A549 (cell line): ENCODE data around the gene PCDH9. TPM values are rescaled to one million over a fixed set of nuclear protein-coding genes. Genes with fewer than 3 reads are reported as not detected.

Source experiments
- ATAC-seq, 2 experiments: fragments of 200-7000 bp in 1 of 2; fragments of >200 bp in 1 of 2; cut with Nextera tagmentation in 1 of 2; cut with Tn5 transposase in 1 of 2; 3 replicates each; pipeline versions ENCODE4 v1.8.0 to v1.9.1; 2018 to 2020; ENCODE audit warnings: mild to moderate bottlenecking in 1 of 2, moderate library complexity in 1 of 2
- CTCF ChIA-PET: fragments of 300-600 bp; sonication (Branson Sonifier 250); formaldehyde crosslinking; extraction: SDS; loops from one replicate; lab custom pipeline; 2021; ENCODE audit warnings: antibody characterized with exemption, inconsistent platforms; lab: Yijun Ruan, JAX
- POLR2A ChIA-PET: fragments of 350-600 bp; formaldehyde crosslinking; extraction: SDS; loops from one replicate; lab custom pipeline; 2021; ENCODE audit warnings: antibody characterized with exemption, inconsistent platforms; lab: Yijun Ruan, JAX
- DNase-seq, 2 experiments: peaks; one replicate each; pipeline versions ENCODE4 v3.0.0 to v3.0.0-alpha.2; 2011 to 2016; ENCODE audit warnings: low read depth in 1 of 2, low spot score in 1 of 2
- FAIRE-seq: peaks from 2 replicates; lab custom pipeline; 2011; peaks lifted over from hg19 to GRCh38; lab: Jason Lieb, UNC
- H3K27ac ChIP-seq, 2 experiments: fragments of >200 bp; sonication (Bioruptor Twin); formaldehyde crosslinking; 3 replicates each; pipeline ENCODE4 v1.5.1; 2016 to 2017
- H3K4me1 ChIP-seq: fragments of >200 bp; sonication (Bioruptor Twin); formaldehyde crosslinking; 3 replicates; pipeline ENCODE4 v1.6.1; 2016
- H3K4me2 ChIP-seq: fragments of >200 bp; sonication (Bioruptor Twin); formaldehyde crosslinking; 3 replicates; pipeline ENCODE4 v1.6.1; 2016
- H3K4me3 ChIP-seq: fragments of >200 bp; sonication (Bioruptor Twin); formaldehyde crosslinking; 3 replicates; pipeline ENCODE4 v1.5.1; 2016
- H3K9me3 ChIP-seq: fragments of >200 bp; sonication (Bioruptor Twin); formaldehyde crosslinking; 3 replicates; pipeline ENCODE4 v1.6.1; 2016
- BHLHE40 ChIP-seq: IDR thresholded peaks from 2 replicates; pipeline ENCODE4 v1.6.1; 2012; ENCODE audit warnings: low read depth, low read length, inconsistent platforms
- CBX8 ChIP-seq: fragments of 200-600 bp; sonication (generic); IDR thresholded peaks from 2 replicates; pipeline ENCODE4 v1.6.1; 2016
- CHD4 ChIP-seq: fragments of 200-600 bp; sonication (generic); IDR thresholded peaks from 2 replicates; pipeline ENCODE4 v1.6.1; 2016; ENCODE audit warnings: antibody characterized with exemption, mild to moderate bottlenecking, borderline replicate concordance
- EHMT2 ChIP-seq: fragments of 200-600 bp; sonication (generic); IDR thresholded peaks from 2 replicates; pipeline ENCODE4 v1.6.1; 2016; ENCODE audit warnings: antibody characterized with exemption, low read depth, mild to moderate bottlenecking, moderate library complexity
- ELK1 ChIP-seq: fragments of 150-350 bp; IDR thresholded peaks from 2 replicates; pipeline ENCODE4 v1.6.1; 2014; ENCODE audit warnings: low read depth, mild to moderate bottlenecking, low read length
- ESRRA ChIP-seq: fragments of 150-350 bp; IDR thresholded peaks from 2 replicates; pipeline ENCODE4 v1.6.1; 2014; ENCODE audit warnings: mild to moderate bottlenecking, low read length, borderline replicate concordance
- FOSL2 ChIP-seq, 2 experiments: fragments of 450-650 bp in 1 of 2; fragments of >200 bp in 1 of 2; sonication (Bioruptor Twin) in 1 of 2; formaldehyde crosslinking; IDR thresholded peaks; 2 replicates each; pipeline versions ENCODE4 v1.5.0 to v1.6.1; 2016 to 2020; ENCODE audit warnings: mild to moderate bottlenecking in 1 of 2, moderate library complexity in 1 of 2
- FOXS1 ChIP-seq: fragments of 250-450 bp; sonication (Bioruptor Pico); IDR thresholded peaks from 2 replicates; pipeline ENCODE4 v1.5.0; 2020; ENCODE audit warnings: mild to moderate bottlenecking, moderate library complexity
- GATA3 ChIP-seq: IDR thresholded peaks from 2 replicates; pipeline ENCODE4 v1.6.1; 2012; ENCODE audit warnings: borderline replicate concordance
- HDAC2 ChIP-seq: fragments of 200-600 bp; sonication (generic); IDR thresholded peaks from 2 replicates; pipeline ENCODE4 v1.6.1; 2016
- HEYL ChIP-seq: fragments of 250-450 bp; sonication (Bioruptor Pico); IDR thresholded peaks from 2 replicates; pipeline ENCODE4 v1.8.0; 2021; ENCODE audit warnings: mild to moderate bottlenecking, moderate library complexity
- HOXA7 ChIP-seq: fragments of 250-450 bp; sonication (Bioruptor Pico); IDR thresholded peaks from 2 replicates; pipeline ENCODE4 v1.5.0; 2020; ENCODE audit warnings: mild to moderate bottlenecking, moderate library complexity
- HOXB13 ChIP-seq: fragments of 250-450 bp; sonication (Bioruptor Pico); IDR thresholded peaks from 2 replicates; pipeline ENCODE4 v1.5.0; 2020; ENCODE audit warnings: low read depth, mild to moderate bottlenecking, moderate library complexity
- HOXB5 ChIP-seq: fragments of 250-450 bp; sonication (Bioruptor Pico); IDR thresholded peaks from 2 replicates; pipeline ENCODE4 v1.5.0; 2020; ENCODE audit warnings: mild to moderate bottlenecking, moderate library complexity
- JUNB ChIP-seq: fragments of >200 bp; sonication (Bioruptor Twin); formaldehyde crosslinking; IDR thresholded peaks from 2 replicates; pipeline ENCODE4 v1.6.1; 2016
- KDM5A ChIP-seq: fragments of 200-600 bp; sonication (generic); IDR thresholded peaks from 2 replicates; pipeline ENCODE4 v1.6.1; 2016; ENCODE audit warnings: antibody characterized with exemption, mild to moderate bottlenecking
- MAFK ChIP-seq: fragments of 450-650 bp; IDR thresholded peaks from 2 replicates; pipeline ENCODE4 v1.6.1; 2014; ENCODE audit not compliant: partially characterized antibody
- MAX ChIP-seq: IDR thresholded peaks from 2 replicates; pipeline ENCODE4 v1.6.1; 2012
- MYC ChIP-seq: IDR thresholded peaks from 2 replicates; pipeline ENCODE4 v1.6.1; 2012; ENCODE audit warnings: mild to moderate bottlenecking, inconsistent platforms, low read length, improper control_type of control experiment, borderline replicate concordance
- NPAS2 ChIP-seq: fragments of 250-450 bp; sonication (Bioruptor Pico); IDR thresholded peaks from 2 replicates; pipeline ENCODE4 v1.8.0; 2022; ENCODE audit warnings: mild to moderate bottlenecking, moderate library complexity, borderline replicate concordance
- PBX3 ChIP-seq: IDR thresholded peaks from 2 replicates; pipeline ENCODE4 v1.6.1; 2012
- PHF8 ChIP-seq: fragments of 200-600 bp; sonication (generic); IDR thresholded peaks from 2 replicates; pipeline ENCODE4 v1.6.1; 2016; ENCODE audit warnings: low read depth, mild to moderate bottlenecking, antibody characterized with exemption, moderate library complexity, borderline replicate concordance
- POLR2A ChIP-seq: IDR thresholded peaks from 2 replicates; pipeline ENCODE4 v1.6.1; 2012; ENCODE audit warnings: mild to moderate bottlenecking, low read length
- POLR2AphosphoS2 ChIP-seq: conservative IDR thresholded peaks from 2 replicates; pipeline ENCODE4 v1.6.1; 2012; ENCODE audit warnings: low read length, improper control_type of control experiment, inconsistent platforms
- RAD21 ChIP-seq, 2 experiments: fragments of >200 bp in 1 of 2; sonication (Bioruptor Twin) in 1 of 2; formaldehyde crosslinking in 1 of 2; IDR thresholded peaks in 1 of 2; conservative IDR thresholded peaks in 1 of 2; 2 replicates in 1 of 2; 3 replicates in 1 of 2; pipeline ENCODE4 v1.6.1; 2012 to 2018; ENCODE audit warnings: inconsistent platforms in 1 of 2
- RARB ChIP-seq: fragments of 250-450 bp; sonication (Bioruptor Pico); IDR thresholded peaks from 2 replicates; pipeline ENCODE4 v1.8.0; 2021; ENCODE audit warnings: mild to moderate bottlenecking, moderate library complexity
- RFX5 ChIP-seq: fragments of 450-650 bp; IDR thresholded peaks from 2 replicates; pipeline ENCODE4 v1.7.1; 2014; ENCODE audit warnings: antibody characterized with exemption, mild to moderate bottlenecking, moderate library complexity
- SMC3 ChIP-seq: fragments of >200 bp; sonication (Bioruptor Twin); formaldehyde crosslinking; IDR thresholded peaks from 3 replicates; pipeline ENCODE4 v1.6.1; 2018; ENCODE audit warnings: inconsistent platforms
- SREBF2 ChIP-seq: fragments of 450-650 bp; IDR thresholded peaks from 2 replicates; pipeline ENCODE4 v1.6.1; 2014; ENCODE audit warnings: mild to moderate bottlenecking, moderate library complexity
- TFCP2L1 ChIP-seq: fragments of 250-450 bp; sonication (Bioruptor Pico); IDR thresholded peaks from 2 replicates; pipeline ENCODE4 v1.5.0; 2021; ENCODE audit warnings: mild to moderate bottlenecking
- TP53 ChIP-seq: fragments of 250-450 bp; sonication (Bioruptor Pico); IDR thresholded peaks from 2 replicates; pipeline ENCODE4 v1.5.0; 2021; ENCODE audit warnings: mild to moderate bottlenecking, moderate library complexity
- ZNF302 ChIP-seq: fragments of 250-450 bp; sonication (Bioruptor Pico); IDR thresholded peaks from 2 replicates; pipeline ENCODE4 v1.9.0; 2021; ENCODE audit warnings: inconsistent platforms, mild to moderate bottlenecking, moderate library complexity
- WGBS: methylation state at CpG from one replicate; pipeline ENCODE4 v1.1.6; 2017; ENCODE audit errors: missing lambda C conversion rate; 5-methylcytosine and 5-hydroxymethylcytosine counted together
- polyA plus RNA-seq, 4 experiments: library from polyadenylated mRNA; depleted of rRNA in 3 of 4; stranded (reverse); fragments of >200 nt; fragmentation: RNase III in 1 of 4; extraction: RNeasy Plus Mini Kit Qiagen cat#74134 plus additional on column Dnase treatment in 1 of 4; gene quantifications; 2 replicates in 3 of 4; 3 replicates in 1 of 4; pipeline ENCODE4 v1.2.3, GENCODE V29; 2011 to 2017
- TF ChIP-seq, protein P1 (sequence below): fragments of >200 bp; sonication (Bioruptor Twin); formaldehyde crosslinking; IDR thresholded peaks from 3 replicates; pipeline ENCODE4 v1.5.1; 2016
- TF ChIP-seq, protein P2 (sequence below): fragments of 250-450 bp; sonication (Bioruptor Pico); IDR thresholded peaks from 2 replicates; pipeline ENCODE4 v1.5.0; 2020; ENCODE audit warnings: low read depth, mild to moderate bottlenecking, moderate library complexity

Gene PCDH9
- polyA plus RNA-seq, 2 of the 4 experiments (the other 2 are of a cell fraction): 16.0 to 29.5 TPM

DNA sequence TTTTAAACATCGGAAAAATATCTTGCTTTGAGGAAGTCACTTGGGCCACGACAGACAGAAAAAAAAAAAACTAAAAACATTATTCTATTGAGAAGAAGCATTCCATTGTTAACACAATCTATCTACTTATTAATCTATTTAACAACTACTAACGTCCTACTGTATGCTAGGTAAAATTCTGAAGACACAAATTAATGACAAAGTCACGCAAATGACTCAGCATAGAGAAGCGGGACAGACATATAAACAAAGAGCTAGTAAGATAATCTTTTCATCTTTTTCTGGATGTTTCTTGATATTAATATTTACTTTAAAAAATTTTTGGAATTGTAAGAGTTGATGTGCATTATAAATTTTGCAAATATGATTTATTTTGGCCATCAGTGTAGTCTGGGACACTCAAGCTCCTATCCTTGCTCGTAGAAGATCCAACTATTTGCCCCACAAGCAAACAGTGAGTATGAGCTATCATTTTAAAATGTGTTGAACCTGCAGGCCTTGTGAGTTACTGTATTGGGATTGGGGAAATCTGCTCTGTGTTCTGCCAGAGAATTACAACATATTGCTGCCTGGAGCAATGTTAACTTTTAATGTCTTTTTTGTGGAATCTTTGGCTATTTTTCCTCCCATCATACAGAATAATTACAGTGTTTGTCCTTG is 109.1 kb downstream of the PCDH9 start (continued):
- no peak for TF ChIP-seq POLR2AphosphoS2
- no peak for TF ChIP-seq HDAC2
- TF ChIP-seq ESRRA: no peak
- TF ChIP-seq ZNF302 (CRISPR knock-in tag): no peak
- TF ChIP-seq, protein P1, sequence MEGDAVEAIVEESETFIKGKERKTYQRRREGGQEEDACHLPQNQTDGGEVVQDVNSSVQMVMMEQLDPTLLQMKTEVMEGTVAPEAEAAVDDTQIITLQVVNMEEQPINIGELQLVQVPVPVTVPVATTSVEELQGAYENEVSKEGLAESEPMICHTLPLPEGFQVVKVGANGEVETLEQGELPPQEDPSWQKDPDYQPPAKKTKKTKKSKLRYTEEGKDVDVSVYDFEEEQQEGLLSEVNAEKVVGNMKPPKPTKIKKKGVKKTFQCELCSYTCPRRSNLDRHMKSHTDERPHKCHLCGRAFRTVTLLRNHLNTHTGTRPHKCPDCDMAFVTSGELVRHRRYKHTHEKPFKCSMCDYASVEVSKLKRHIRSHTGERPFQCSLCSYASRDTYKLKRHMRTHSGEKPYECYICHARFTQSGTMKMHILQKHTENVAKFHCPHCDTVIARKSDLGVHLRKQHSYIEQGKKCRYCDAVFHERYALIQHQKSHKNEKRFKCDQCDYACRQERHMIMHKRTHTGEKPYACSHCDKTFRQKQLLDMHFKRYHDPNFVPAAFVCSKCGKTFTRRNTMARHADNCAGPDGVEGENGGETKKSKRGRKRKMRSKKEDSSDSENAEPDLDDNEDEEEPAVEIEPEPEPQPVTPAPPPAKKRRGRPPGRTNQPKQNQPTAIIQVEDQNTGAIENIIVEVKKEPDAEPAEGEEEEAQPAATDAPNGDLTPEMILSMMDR: no peak
- no peak for TF ChIP-seq ELK1
- no peak for TF ChIP-seq CHD4
- no peak for TF ChIP-seq SREBF2
- TF ChIP-seq BHLHE40: no peak
- TF ChIP-seq HOXA7 (CRISPR knock-in tag): no peak
- no peak for TF ChIP-seq MAX
- no peak for TF ChIP-seq MYC
- TF ChIP-seq NPAS2 (CRISPR knock-in tag): no peak
- TF ChIP-seq KDM5A: no peak
- no peak for TF ChIP-seq HOXB5 (CRISPR knock-in tag)
- peak; percentile 62; the same call in 1 of the 2 replicates for TF ChIP-seq PBX3
- TF ChIP-seq CBX8: no peak
- TF ChIP-seq, protein P2, sequence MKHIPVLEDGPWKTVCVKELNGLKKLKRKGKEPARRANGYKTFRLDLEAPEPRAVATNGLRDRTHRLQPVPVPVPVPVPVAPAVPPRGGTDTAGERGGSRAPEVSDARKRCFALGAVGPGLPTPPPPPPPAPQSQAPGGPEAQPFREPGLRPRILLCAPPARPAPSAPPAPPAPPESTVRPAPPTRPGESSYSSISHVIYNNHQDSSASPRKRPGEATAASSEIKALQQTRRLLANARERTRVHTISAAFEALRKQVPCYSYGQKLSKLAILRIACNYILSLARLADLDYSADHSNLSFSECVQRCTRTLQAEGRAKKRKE (CRISPR knock-in tag): no peak
- TF ChIP-seq HOXB13: no peak
- TF ChIP-seq PHF8: no peak
- TF ChIP-seq TFCP2L1 (CRISPR knock-in tag): no peak
- peak; percentile 88 for TF ChIP-seq GATA3
- TF ChIP-seq RFX5: no peak

GRCh38 chr13:67119481-67119894 is 110.6 kb downstream of the PCDH9 start:
- FAIRE-seq (peak; percentile 86), ATAC-seq (peak; percentile 90 to 91), DNase-seq (peak; percentile 25 to 91)
- Histone ChIP-seq H3K9me3 (no peaks in the 10 kb centered on the region), H3K4me3 (no peak overlapping the region), H3K27ac (peak overlapping the region; percentile 93), H3K4me1 (peaks cover 79% of the 10 kb centered on the region), H3K4me2 (peak overlapping the region; percentile 77)
- CTCF ChIA-PET: no interaction called here
- WGBS: 0% methylated on average over 1 of the region's 1 CpG
- POLR2A ChIA-PET: no interaction called here
- TF ChIP-seq POLR2AphosphoS2 (no peak), MYC (no peak), FOXS1 (no peak), MAFK (no peak), SMC3 (peak; percentile 40; the same call in 2 of the 3 replicates), HEYL (no peak), PBX3 (peak; percentile 65), EHMT2 (no peak), NPAS2 (CRISPR knock-in tag) (no peak), POLR2A (no peak), TP53 (CRISPR knock-in tag) (no peak), FOSL2 (IDR thresholded peaks at IDR 0.05) (peak; percentile 84), FOSL2 (CRISPR knock-in tag; IDR thresholded peaks at IDR 0.05) (peak; percentile 95), BHLHE40 (no peak), JUNB (peak; percentile 89), RARB (CRISPR knock-in tag) (no peak), RAD21 (conservative IDR thresholded peaks at IDR 0.05 in 1 of 2, IDR thresholded peaks at IDR 0.05 in 1 of 2) (peak; percentile 16 to 46; a peak in 4 of 5 replicates)
- TF ChIP-seq, protein P2 (CRISPR knock-in tag): no peak
